ENCODE measurements around the gene MORN3.
"Not testable (repeated sequence)": the region's sequence is repeated elsewhere in the genome, so short reads cannot be mapped to it uniquely, and the experiment has no call there.

Gene MORN3

GRCh38 chr12:121708313-121709063 lies 39.0 kb upstream of the MORN3 start:
- DNase-seq (ENCODE audit: low read depth) = no peak
- H3K4me3 ChIP-seq (ENCODE audit: low read depth, low read length) = no peak overlapping the region
- TF ChIP-seq, protein P1, sequence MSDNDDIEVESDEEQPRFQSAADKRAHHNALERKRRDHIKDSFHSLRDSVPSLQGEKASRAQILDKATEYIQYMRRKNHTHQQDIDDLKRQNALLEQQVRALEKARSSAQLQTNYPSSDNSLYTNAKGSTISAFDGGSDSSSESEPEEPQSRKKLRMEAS (IDR thresholded peaks at IDR 0.05; ENCODE audit: low read depth, low read length) = no peak
- TF ChIP-seq, protein P2, sequence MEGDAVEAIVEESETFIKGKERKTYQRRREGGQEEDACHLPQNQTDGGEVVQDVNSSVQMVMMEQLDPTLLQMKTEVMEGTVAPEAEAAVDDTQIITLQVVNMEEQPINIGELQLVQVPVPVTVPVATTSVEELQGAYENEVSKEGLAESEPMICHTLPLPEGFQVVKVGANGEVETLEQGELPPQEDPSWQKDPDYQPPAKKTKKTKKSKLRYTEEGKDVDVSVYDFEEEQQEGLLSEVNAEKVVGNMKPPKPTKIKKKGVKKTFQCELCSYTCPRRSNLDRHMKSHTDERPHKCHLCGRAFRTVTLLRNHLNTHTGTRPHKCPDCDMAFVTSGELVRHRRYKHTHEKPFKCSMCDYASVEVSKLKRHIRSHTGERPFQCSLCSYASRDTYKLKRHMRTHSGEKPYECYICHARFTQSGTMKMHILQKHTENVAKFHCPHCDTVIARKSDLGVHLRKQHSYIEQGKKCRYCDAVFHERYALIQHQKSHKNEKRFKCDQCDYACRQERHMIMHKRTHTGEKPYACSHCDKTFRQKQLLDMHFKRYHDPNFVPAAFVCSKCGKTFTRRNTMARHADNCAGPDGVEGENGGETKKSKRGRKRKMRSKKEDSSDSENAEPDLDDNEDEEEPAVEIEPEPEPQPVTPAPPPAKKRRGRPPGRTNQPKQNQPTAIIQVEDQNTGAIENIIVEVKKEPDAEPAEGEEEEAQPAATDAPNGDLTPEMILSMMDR (IDR thresholded peaks at IDR 0.05; ENCODE audit: low read depth, low read length) = no peak
- TF ChIP-seq MYC (IDR thresholded peaks at IDR 0.05; ENCODE audit: low read depth, low read length) (no peak), POLR2A (IDR thresholded peaks at IDR 0.05; ENCODE audit: extremely low read depth, insufficient read length) (no peak)

DNA sequence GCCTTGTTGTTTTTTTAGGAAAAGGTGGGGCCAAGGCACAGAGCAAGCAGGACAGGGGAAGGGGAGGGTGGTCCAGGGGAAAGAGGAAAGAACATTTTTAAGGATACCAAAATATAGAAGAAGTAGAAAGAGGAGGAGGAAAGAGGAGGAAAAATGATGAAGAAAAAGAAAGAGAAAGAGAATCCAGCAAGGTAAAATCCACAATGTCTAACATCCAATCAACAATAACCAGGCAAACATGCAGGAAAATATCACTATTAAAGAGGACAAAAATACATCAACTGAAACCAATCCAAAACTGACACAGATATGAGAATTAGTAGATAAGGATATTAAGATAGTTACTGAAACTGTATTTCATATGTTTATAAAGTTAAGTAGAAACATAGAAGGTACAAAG lies 36.1 kb upstream of the MORN3 start:
- DNase-seq (ENCODE audit: low read depth) = no peak
- no peak overlapping the region for H3K4me3 ChIP-seq (ENCODE audit: low read depth, low read length)
- TF ChIP-seq MYC (IDR thresholded peaks at IDR 0.05; ENCODE audit: low read depth, low read length) = no peak
- TF ChIP-seq, protein P2 (IDR thresholded peaks at IDR 0.05; ENCODE audit: low read depth, low read length) = no peak
- TF ChIP-seq POLR2A (IDR thresholded peaks at IDR 0.05; ENCODE audit: extremely low read depth, insufficient read length) = no peak
- TF ChIP-seq, protein P1 (IDR thresholded peaks at IDR 0.05; ENCODE audit: low read depth, low read length) = no peak

DNA sequence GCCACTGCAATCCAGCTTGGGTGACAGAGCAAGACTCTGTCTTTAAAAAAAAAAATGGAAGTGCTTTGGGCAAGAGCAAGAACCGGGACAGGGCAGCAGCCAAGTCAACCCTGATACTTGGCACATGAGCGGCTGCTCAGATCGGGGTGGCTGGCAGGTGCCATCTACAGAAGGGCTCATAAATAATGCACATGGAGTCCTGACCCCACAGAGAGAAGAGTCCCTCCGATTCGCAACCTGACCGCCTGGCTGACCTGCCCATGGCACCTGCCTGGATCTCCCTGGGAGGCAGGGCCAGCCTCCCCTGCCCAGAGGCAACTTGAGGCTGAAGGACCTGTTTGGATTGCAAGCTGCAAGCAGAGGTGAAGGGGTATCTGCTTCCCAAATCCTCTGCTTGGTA lies 33.5 kb upstream of the MORN3 start:
- no peak overlapping the region for H3K4me3 ChIP-seq (ENCODE audit: low read depth, low read length)
- TF ChIP-seq POLR2A (IDR thresholded peaks at IDR 0.05; ENCODE audit: extremely low read depth, insufficient read length) (no peak), MYC (IDR thresholded peaks at IDR 0.05; ENCODE audit: low read depth, low read length) (no peak)
- TF ChIP-seq, protein P2 (IDR thresholded peaks at IDR 0.05; ENCODE audit: low read depth, low read length) = no peak
- TF ChIP-seq, protein P1 (IDR thresholded peaks at IDR 0.05; ENCODE audit: low read depth, low read length) = no peak
- no peak for DNase-seq (ENCODE audit: low read depth)

GRCh38 chr12:121701667-121702277 lies 32.3 kb upstream of the MORN3 start:
- TF ChIP-seq, protein P2 (IDR thresholded peaks at IDR 0.05; ENCODE audit: low read depth, low read length) = no peak
- TF ChIP-seq POLR2A (IDR thresholded peaks at IDR 0.05; ENCODE audit: extremely low read depth, insufficient read length) (no peak), MYC (IDR thresholded peaks at IDR 0.05; ENCODE audit: low read depth, low read length) (no peak)
- TF ChIP-seq, protein P1 (IDR thresholded peaks at IDR 0.05; ENCODE audit: low read depth, low read length) = no peak
- H3K4me3 ChIP-seq (ENCODE audit: low read depth, low read length) = no peak overlapping the region
- no peak for DNase-seq (ENCODE audit: low read depth)

DNA sequence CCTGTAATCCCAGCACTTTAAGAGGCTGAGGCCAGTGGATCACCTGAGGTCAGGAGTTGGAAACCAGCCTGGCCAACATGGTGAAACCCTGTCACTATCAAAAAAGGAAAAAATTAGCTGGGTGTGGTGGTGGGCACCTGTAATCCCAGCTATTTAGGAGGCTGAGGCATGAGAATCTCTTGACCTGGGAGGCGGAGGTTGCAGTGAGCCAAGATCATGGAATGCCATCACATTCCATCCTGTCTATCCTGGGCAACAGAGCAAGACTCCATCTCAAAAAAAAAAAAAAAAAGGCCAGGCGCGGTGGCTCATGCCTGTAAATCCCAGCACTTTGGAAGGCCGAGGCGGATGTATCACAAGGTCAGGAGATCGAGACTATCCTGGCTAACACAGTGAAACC lies 28.4 kb upstream of the MORN3 start:
- DNase-seq (ENCODE audit: low read depth); H3K4me3 ChIP-seq (ENCODE audit: low read depth, low read length): not testable (repeated sequence)

DNA sequence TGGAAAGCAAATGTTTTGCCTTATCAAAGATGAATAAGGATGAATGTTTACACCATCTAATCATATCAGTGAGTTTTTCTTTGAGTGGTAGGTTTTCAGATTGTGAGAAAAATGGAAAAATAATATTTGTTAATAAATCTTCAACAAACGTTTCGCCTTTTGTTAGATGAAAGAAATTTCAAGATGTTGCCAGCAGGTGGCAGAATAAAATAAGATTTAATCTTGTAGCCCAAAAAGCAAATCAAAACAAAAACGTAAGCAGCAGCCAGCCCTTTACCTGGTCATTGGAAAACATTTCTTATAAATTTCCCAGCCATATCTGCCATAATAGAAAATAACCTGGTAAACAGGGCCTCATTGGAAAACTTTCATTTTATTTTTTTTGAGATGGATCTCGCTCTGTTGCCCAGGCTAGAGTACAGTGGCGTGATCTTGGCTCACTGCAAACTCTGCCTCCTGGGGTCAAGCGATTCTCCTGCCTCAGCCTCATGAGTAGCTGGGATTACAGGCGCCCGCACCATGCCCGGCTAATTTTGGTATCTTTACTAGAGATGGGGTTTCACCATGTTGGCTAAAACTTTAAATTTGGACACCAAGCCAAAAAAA lies 27.7 kb upstream of the MORN3 start:
- no peak for TF ChIP-seq MYC (IDR thresholded peaks at IDR 0.05; ENCODE audit: low read depth, low read length)
- TF ChIP-seq, protein P2 (IDR thresholded peaks at IDR 0.05; ENCODE audit: low read depth, low read length) = peak; percentile 33
- H3K4me3 ChIP-seq (ENCODE audit: low read depth, low read length) = no peak overlapping the region
- peak; percentile 68 for DNase-seq (ENCODE audit: low read depth)

Measured in NB4 (cell line).